ENCODE measurements around the gene FOXP1.
"Not testable (repeated sequence)": the region's sequence is repeated elsewhere in the genome, so short reads cannot be mapped to it uniquely, and the experiment has no call there.

FOXP1 gene

DNA sequence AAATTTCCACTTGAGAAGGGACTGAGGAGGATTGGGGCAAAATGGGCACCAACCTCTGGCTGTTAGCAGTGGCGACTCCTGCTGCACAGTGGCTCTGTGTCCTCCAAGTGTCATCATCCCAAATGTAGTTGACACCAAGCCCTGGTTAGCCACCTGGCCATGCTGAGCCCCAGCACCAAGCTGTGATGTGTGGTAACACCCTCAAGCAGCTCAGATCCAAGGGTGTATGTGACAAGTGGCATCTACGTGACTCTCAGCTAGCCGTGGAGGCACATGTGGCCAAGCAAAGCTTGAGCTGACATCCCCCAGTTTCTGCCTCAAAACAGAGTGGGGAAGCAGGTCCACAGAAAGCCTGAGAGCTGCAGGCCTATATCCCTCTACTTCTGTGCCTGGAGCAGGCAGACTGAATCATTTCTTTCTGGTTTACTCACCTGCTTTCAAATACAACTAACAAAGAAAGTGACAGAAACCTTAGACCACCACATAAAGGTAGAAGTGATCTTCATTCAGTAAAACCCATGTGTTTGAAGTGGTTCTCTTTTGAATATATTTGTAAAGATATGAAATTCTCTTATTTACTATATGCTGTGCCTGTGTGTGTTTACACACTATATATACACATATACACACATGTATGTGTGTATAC, 40.0 kb downstream of the FOXP1 start:
- no peaks in the 10 kb centered on the region for H3K27me3 ChIP-seq (ENCODE audit: control insufficient read depth in 1 of 2, insufficient read depth in 2 of 2, low read length in 2 of 2)
- H3K27ac ChIP-seq (ENCODE audit: low read depth, low read length), result peak overlapping the region; percentile 62
- H3K9ac ChIP-seq (ENCODE audit: low read length), result no peak overlapping the region
- peak overlapping the region; percentile 22 to 57 for H3K4me3 ChIP-seq (ENCODE audit: low read depth in 1 of 2, low read length in 2 of 2)
- H3K9me3 ChIP-seq (ENCODE audit: low read length), result no peaks in the 10 kb centered on the region
- H3K4me1 ChIP-seq (ENCODE audit: insufficient read depth, low read length), result peaks cover 34% of the 10 kb centered on the region
- H3K36me3 ChIP-seq (ENCODE audit: insufficient read depth, low read length), result no peaks in the 10 kb centered on the region

DNA sequence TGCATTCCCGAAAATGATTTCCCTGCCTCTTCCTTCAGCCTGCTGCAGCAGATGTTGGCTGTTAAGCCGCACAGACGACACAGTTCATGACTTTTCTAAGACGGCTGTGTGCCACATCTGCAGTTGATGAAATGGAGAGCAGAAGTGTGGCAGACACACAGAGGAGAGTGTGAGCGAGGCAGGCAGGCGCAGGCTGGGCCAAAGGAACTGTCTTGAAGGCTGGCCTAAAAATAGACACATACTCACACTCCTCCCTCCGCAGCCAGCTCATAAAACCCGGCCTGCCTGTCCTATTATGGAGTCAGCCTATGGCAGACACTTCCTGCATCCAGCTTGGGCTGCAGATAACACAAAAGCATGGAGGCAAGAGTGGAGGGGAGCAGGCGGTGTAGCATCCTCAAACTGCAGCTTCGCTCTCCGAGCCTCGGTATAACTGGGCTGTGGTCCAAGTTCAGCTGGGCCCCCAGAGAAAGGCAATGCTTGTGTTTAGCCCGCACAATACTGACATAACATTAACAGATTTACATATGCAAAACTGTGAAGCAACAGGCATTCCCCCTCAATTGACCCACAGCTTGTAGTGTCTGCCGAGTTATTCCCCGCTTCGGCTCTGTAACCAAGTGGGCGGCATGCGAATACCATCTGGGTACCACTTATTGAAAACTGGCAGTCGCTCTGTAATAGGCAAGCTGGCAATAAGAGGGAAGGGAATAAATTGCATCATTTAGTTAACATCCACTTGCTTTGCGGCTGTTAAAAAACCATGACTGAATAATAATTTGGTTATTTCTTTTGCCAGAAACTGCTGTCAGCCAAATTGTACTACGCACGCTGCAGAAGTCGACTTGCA, 40.8 kb downstream of the FOXP1 start:
- peak overlapping the region; percentile 22 to 57 for H3K4me3 ChIP-seq (ENCODE audit: low read depth in 1 of 2, low read length in 2 of 2)
- H3K27ac ChIP-seq (ENCODE audit: low read depth, low read length), result peak overlapping the region; percentile 62
- H3K9ac ChIP-seq (ENCODE audit: low read length), result peak overlapping the region; percentile 20
- H3K9me3 ChIP-seq (ENCODE audit: low read length), result no peaks in the 10 kb centered on the region
- no peaks in the 10 kb centered on the region for H3K27me3 ChIP-seq (ENCODE audit: control insufficient read depth in 1 of 2, insufficient read depth in 2 of 2, low read length in 2 of 2)
- H3K36me3 ChIP-seq (ENCODE audit: insufficient read depth, low read length), result no peaks in the 10 kb centered on the region
- H3K4me1 ChIP-seq (ENCODE audit: insufficient read depth, low read length), result peaks cover 36% of the 10 kb centered on the region

DNA sequence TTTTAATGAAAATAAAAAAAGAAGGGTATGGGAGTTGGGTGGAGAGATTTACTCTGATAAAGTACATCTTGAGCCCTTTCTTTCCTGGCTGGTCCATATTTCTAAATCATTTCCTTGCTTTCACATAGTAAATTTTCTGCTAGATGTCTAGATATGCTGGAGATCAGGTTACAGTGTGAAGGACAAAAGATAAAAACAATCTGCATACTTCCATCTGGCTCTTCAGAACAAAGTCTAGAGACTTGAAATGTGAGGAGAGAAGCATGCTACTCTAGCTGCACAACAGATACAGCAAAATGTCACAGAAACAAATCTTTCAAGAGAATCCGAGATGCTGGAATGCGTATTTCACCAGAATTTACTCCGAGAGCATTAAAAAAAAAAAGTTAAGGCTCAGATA, 42.2 kb downstream of the FOXP1 start:
- Histone ChIP-seq H3K27ac (ENCODE audit: low read depth, low read length) (no peak overlapping the region), H3K4me1 (ENCODE audit: insufficient read depth, low read length) (peaks cover 49% of the 10 kb centered on the region), H3K4me3 (ENCODE audit: low read depth in 1 of 2, low read length in 2 of 2) (no peak overlapping the region)

GRCh38 chr3:71537211-71537611, 46.3 kb downstream of the FOXP1 start:
- Histone ChIP-seq H3K27me3 (ENCODE audit: control insufficient read depth in 1 of 2, insufficient read depth in 2 of 2, low read length in 2 of 2) (no peaks in the 10 kb centered on the region), H3K27ac (ENCODE audit: low read depth, low read length) (no peak overlapping the region), H3K9me3 (ENCODE audit: low read length) (no peaks in the 10 kb centered on the region), H3K4me3 (ENCODE audit: low read depth in 1 of 2, low read length in 2 of 2) (no peak overlapping the region), H3K9ac (ENCODE audit: low read length) (no peak overlapping the region), H3K4me1 (ENCODE audit: insufficient read depth, low read length) (peaks cover 34% of the 10 kb centered on the region), H3K36me3 (ENCODE audit: insufficient read depth, low read length) (no peaks in the 10 kb centered on the region)

More for the DNA sequence above, 42.2 kb downstream of the FOXP1 start:
- Histone ChIP-seq H3K27me3 (ENCODE audit: control insufficient read depth in 1 of 2, insufficient read depth in 2 of 2, low read length in 2 of 2) (no peaks in the 10 kb centered on the region), H3K9ac (ENCODE audit: low read length) (no peak overlapping the region), H3K9me3 (ENCODE audit: low read length) (no peaks in the 10 kb centered on the region), H3K36me3 (ENCODE audit: insufficient read depth, low read length) (no peaks in the 10 kb centered on the region)

DNA sequence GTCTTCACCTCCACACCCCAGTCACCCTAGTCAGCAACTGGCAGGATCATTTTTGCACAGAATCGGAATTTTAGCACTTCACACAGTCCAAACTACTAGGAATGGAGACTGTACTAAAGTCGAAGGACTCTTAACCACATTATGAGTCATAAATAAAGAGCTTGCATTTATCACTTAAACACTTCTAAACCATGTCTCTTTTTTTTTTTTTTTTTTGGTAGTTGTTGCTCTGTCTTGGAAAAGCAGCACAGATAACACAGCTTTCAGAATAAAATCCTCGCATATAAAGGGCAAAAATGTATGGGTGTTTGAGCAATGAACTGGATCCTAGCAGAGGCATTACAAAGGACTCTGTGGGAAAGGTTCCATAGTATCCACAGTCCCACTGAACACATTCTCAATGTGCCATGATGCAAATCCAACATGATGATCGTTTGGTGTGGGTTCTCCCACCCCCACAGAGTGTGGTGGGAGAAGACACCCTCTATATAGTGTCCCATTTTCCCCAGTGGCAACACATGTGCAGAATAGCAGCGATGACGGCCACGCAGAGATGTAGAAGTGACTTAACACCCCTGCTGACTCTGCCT, 47.1 kb downstream of the FOXP1 start:
- Histone ChIP-seq H3K9me3 (ENCODE audit: low read length) (no peaks in the 10 kb centered on the region), H3K27me3 (ENCODE audit: control insufficient read depth in 1 of 2, insufficient read depth in 2 of 2, low read length in 2 of 2) (no peaks in the 10 kb centered on the region), H3K36me3 (ENCODE audit: insufficient read depth, low read length) (no peaks in the 10 kb centered on the region), H3K4me3 (ENCODE audit: low read depth in 1 of 2, low read length in 2 of 2) (no peak overlapping the region), H3K9ac (ENCODE audit: low read length) (no peak overlapping the region), H3K27ac (ENCODE audit: low read depth, low read length) (no peak overlapping the region), H3K4me1 (ENCODE audit: insufficient read depth, low read length) (peaks cover 26% of the 10 kb centered on the region)

DNA sequence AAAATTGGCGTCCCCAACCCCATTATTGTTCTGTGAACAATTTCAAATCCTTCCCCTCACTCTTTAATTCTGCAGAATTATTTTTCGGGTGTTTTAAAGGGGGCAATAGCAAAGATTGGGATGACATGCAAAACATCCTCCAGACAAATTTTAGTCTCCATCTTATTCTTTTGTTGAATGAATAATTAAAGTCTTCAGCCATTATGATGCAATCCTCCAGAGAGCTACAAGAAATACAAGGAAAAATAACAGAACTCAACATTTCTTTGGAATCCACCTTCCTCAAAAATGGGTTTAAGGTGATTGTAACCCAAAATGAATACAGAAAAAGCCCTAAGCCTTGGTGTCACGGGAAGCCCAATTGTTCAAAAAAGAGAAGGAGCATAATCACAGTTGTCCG, 49.9 kb downstream of the FOXP1 start:
- Histone ChIP-seq H3K4me3 (ENCODE audit: low read depth in 1 of 2, low read length in 2 of 2) (no peak overlapping the region), H3K9me3 (ENCODE audit: low read length) (no peaks in the 10 kb centered on the region), H3K27ac (ENCODE audit: low read depth, low read length) (no peak overlapping the region), H3K4me1 (ENCODE audit: insufficient read depth, low read length) (peaks cover 15% of the 10 kb centered on the region), H3K27me3 (ENCODE audit: control insufficient read depth in 1 of 2, insufficient read depth in 2 of 2, low read length in 2 of 2) (no peaks in the 10 kb centered on the region), H3K9ac (ENCODE audit: low read length) (no peak overlapping the region), H3K36me3 (ENCODE audit: insufficient read depth, low read length) (no peaks in the 10 kb centered on the region)

DNA sequence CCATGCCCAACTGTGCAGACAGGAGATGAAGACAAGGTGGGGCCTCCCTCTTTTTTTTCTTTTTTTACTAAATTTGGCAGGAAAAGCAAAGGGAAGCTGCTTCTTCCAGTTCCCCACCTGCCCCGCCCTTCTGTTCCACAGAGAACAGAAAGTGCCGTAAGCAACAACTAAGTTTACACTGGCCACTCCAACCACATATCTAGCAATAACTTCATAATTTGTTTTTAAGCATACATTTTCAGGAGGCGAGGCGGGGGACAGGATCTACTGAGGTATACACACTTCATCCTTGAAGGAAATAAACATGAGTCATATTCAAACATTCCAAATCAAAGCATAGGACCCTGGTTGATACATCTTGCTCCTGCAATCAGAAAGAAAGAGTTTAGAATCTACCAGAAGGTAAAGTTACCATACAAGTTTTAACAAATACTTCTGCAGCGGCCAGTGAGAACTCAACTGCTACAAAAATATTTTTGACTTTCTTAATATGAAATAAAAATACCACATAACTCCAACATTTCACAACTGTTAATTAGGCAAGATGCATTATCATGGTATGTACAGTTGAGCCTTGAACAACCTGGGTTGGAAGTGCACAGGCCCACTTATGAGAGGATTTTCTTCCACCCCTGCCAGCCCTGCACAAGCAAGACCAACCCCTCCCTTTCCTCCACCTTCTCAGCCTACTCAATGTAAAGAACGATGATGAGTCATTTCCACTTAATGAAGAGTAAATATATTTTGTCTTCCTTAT, 50.7 kb downstream of the FOXP1 start:
- H3K9me3 ChIP-seq (ENCODE audit: low read length), result no peaks in the 10 kb centered on the region
- H3K4me3 ChIP-seq (ENCODE audit: low read depth in 1 of 2, low read length in 2 of 2), result no peak overlapping the region
- no peak overlapping the region for H3K27ac ChIP-seq (ENCODE audit: low read depth, low read length)
- peaks cover 14% of the 10 kb centered on the region for H3K4me1 ChIP-seq (ENCODE audit: insufficient read depth, low read length)
- H3K9ac ChIP-seq (ENCODE audit: low read length), result no peak overlapping the region
- no peaks in the 10 kb centered on the region for H3K36me3 ChIP-seq (ENCODE audit: insufficient read depth, low read length)
- H3K27me3 ChIP-seq (ENCODE audit: control insufficient read depth in 1 of 2, insufficient read depth in 2 of 2, low read length in 2 of 2), result no peaks in the 10 kb centered on the region

- Histone ChIP-seq H3K27me3 (ENCODE audit: control insufficient read depth in 1 of 2, insufficient read depth in 2 of 2, low read length in 2 of 2) (no peaks in the 10 kb centered on the region), H3K4me1 (ENCODE audit: insufficient read depth, low read length) (no peaks in the 10 kb centered on the region), H3K27ac (ENCODE audit: low read depth, low read length) (no peak overlapping the region), H3K9me3 (ENCODE audit: low read length) (no peaks in the 10 kb centered on the region), H3K36me3 (ENCODE audit: insufficient read depth, low read length) (no peaks in the 10 kb centered on the region), H3K4me3 (ENCODE audit: low read depth in 1 of 2, low read length in 2 of 2) (no peak overlapping the region), H3K9ac (ENCODE audit: low read length) (no peak overlapping the region)
Observed at GRCh38 chr3:71530903-71531530, 52.5 kb downstream of the FOXP1 start.

DNA sequence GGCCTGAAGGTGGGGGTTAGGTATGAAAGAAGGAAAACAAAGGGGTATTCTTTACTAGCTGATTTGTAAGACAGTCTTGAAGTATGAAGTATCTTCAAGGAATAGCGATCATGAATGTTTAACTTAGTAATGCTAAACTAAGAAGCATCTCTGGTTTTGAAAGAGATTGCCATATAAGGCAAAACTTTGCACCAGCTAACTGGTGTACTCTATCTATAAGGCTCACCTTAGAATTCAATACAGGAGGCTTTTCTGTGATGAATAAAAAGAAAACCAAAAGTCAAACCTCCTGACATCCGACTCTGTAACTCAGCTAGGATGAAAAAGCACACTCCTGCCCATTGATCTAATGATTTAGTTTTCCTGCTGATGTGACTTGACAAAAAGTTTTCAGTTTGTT, 54.7 kb downstream of the FOXP1 start:
- H3K4me3 ChIP-seq (ENCODE audit: low read depth in 1 of 2, low read length in 2 of 2), result no peak overlapping the region
- no peaks in the 10 kb centered on the region for H3K9me3 ChIP-seq (ENCODE audit: low read length)
- H3K36me3 ChIP-seq (ENCODE audit: insufficient read depth, low read length), result no peaks in the 10 kb centered on the region
- H3K9ac ChIP-seq (ENCODE audit: low read length), result no peak overlapping the region
- H3K27ac ChIP-seq (ENCODE audit: low read depth, low read length), result no peak overlapping the region
- no peaks in the 10 kb centered on the region for H3K27me3 ChIP-seq (ENCODE audit: control insufficient read depth in 1 of 2, insufficient read depth in 2 of 2, low read length in 2 of 2)
- no peaks in the 10 kb centered on the region for H3K4me1 ChIP-seq (ENCODE audit: insufficient read depth, low read length)

DNA sequence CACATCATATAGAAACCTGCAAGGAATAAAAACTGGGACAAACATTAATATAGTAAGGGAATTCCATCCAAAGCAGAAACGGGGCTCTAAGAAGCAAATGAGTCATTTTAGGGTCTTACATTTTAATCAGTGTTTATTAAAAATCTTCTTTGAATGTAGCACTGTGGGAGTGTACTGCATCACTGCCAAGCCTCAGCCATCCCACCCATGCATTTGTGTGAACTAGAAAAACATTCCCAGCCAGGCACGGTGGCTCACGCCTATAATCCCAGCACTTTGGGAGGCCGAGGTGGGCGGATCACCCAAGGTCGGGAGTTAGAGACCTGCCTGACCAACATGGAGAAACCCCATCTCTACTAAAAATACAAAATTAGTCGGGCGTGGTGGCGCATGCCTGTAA, 57.1 kb downstream of the FOXP1 start:
- not testable (repeated sequence) for H3K4me1 ChIP-seq (ENCODE audit: insufficient read depth, low read length); H3K27ac ChIP-seq (ENCODE audit: low read depth, low read length); H3K27me3 ChIP-seq (ENCODE audit: control insufficient read depth in 1 of 2, insufficient read depth in 2 of 2, low read length in 2 of 2); H3K9me3 ChIP-seq (ENCODE audit: low read length); H3K36me3 ChIP-seq (ENCODE audit: insufficient read depth, low read length); H3K9ac ChIP-seq (ENCODE audit: low read length); H3K4me3 ChIP-seq (ENCODE audit: low read depth in 1 of 2, low read length in 2 of 2)

DNA sequence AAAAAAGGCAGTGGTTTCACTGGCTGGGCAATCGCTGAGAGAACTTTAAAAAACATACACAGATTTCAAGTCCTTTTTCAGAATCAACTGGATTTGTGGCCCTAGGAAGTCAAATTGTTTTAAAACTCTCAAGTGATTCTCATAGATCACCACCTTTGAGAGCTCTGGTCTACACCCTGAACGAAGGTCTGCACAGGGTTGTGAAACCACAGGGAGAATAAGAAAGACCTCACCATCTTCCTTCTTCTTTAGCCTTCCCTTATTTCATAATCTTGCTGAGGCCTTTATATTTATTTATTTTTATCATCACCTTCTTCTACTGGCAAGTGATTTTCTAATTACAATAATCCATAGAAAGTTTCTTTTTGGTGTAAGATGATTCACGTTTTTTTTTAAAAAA, 58.1 kb downstream of the FOXP1 start:
- H3K9me3 ChIP-seq (ENCODE audit: low read length), result no peaks in the 10 kb centered on the region
- no peaks in the 10 kb centered on the region for H3K27me3 ChIP-seq (ENCODE audit: control insufficient read depth in 1 of 2, insufficient read depth in 2 of 2, low read length in 2 of 2)
- H3K4me1 ChIP-seq (ENCODE audit: insufficient read depth, low read length), result peaks cover 3% of the 10 kb centered on the region
- no peak overlapping the region for H3K27ac ChIP-seq (ENCODE audit: low read depth, low read length)
- H3K4me3 ChIP-seq (ENCODE audit: low read depth in 1 of 2, low read length in 2 of 2), result no peak overlapping the region
- peaks cover 3% of the 10 kb centered on the region for H3K36me3 ChIP-seq (ENCODE audit: insufficient read depth, low read length)
- no peak overlapping the region for H3K9ac ChIP-seq (ENCODE audit: low read length)
